ENCODE results near the gene ABO. TPM values are rescaled to one million over a fixed set of nuclear protein-coding genes. Genes with fewer than 3 reads are reported as not detected.

ABO gene
- total and polyA plus RNA-seq, 2 donors (not counting 3 experiments of a cell fraction or from before 2014, with no cell fraction given), result not detected

DNA sequence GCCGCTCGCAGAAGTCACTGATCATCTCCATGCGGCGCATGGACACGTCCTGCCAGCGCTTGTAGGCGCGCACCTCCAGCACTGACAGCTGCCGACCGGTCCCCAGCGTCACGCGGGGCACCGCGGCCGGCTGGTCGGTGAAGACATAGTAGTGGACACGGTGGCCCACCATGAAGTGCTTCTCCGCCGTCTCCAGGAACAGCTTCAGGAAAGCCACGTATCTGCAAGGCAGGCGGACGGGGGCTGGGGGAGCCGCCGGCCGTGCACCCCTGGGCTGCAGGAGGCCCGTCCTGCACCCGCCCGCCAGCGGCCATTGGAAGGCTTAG lies 18.9 kb downstream of the ABO start:
- dilution Hi-C loops (cut with MboI; ENCODE audit: extremely low pct_ligation_motif_present, low sequenced_read_pairs) (no loop called here), intact Hi-C loops (cut with micrococcal nuclease) (no loop called here)
- H3K79me2 ChIP-seq (ENCODE audit: control insufficient read depth, insufficient read depth, low read length), result no peaks in the 10 kb centered on the region
- no peaks in the 10 kb centered on the region for H3K36me3 ChIP-seq (ENCODE audit: control insufficient read depth in 2 of 2, extremely low read depth in 1 of 2, insufficient read depth in 2 of 2, low read length in 2 of 2)
- no peaks in the 10 kb centered on the region for H3K27me3 ChIP-seq (ENCODE audit: control insufficient read depth in 2 of 2, insufficient read depth in 2 of 2, low read length in 2 of 2)
- no peaks in the 10 kb centered on the region for H3K9me1 ChIP-seq (replicated peaks; ENCODE audit: control insufficient read depth, extremely low read depth, insufficient read depth, low read length)
- H3K4me1 ChIP-seq (ENCODE audit: control insufficient read depth, extremely low read depth, insufficient read depth, low read length), result no peaks in the 10 kb centered on the region
- DNase-seq (ENCODE audit: low read depth, low spot score), result no peak
- BruUV-seq (replicated peaks), result no TSS peak
- TF ChIP-seq MAX (IDR thresholded peaks at IDR 0.05; ENCODE audit: insufficient read depth, insufficient read length), result no peak
- TF ChIP-seq POLR2A (IDR thresholded peaks at IDR 0.05; ENCODE audit: low read depth, low read length), result no peak
- TF ChIP-seq FOS (IDR thresholded peaks at IDR 0.05; ENCODE audit: borderline replicate concordance, insufficient read depth, low read length), result no peak
- no peak for TF ChIP-seq MYC (IDR thresholded peaks at IDR 0.05; ENCODE audit: low read depth, low read length)
- TF ChIP-seq JUN (IDR thresholded peaks at IDR 0.05; ENCODE audit: borderline replicate concordance, insufficient read depth, insufficient read length, low read depth), result no peak
- TF ChIP-seq GATA2 (IDR thresholded peaks at IDR 0.05; ENCODE audit: insufficient read depth, insufficient read length, low read depth, low read length), result no peak
- TF ChIP-seq POLR2AphosphoS5 (IDR thresholded peaks at IDR 0.05; ENCODE audit: insufficient read depth, low read depth, low read length), result no peak
- TF ChIP-seq EZH2 (IDR thresholded peaks at IDR 0.05; ENCODE audit: borderline replicate concordance, low read depth, low read length, severe bottlenecking), result no peak
- TF ChIP-seq CTCF (IDR thresholded peaks at IDR 0.05; ENCODE audit: extremely low read depth in 1 of 2, insufficient read depth in 1 of 2, low read depth in 1 of 2, low read length in 2 of 2), result no peak
- no peak overlapping the region for H2AFZ ChIP-seq (ENCODE audit: low read depth, low read length)
- no peak overlapping the region for H3K4me3 ChIP-seq (replicated peaks in 1 of 3; ENCODE audit: insufficient read depth in 1 of 3, low read depth in 1 of 3, low read length in 3 of 3)
- CTCF ChIA-PET, result interaction anchor here (2.1 to 3.1 kb wide), 2 partner anchors 18 to 70 kb away, joined by 9 to 14 read pairs; no protein-coding TSS in a partner anchor
- H3K4me2 ChIP-seq (ENCODE audit: insufficient read depth, low read length), result no peak overlapping the region
- no peak for FAIRE-seq
- POLR2A ChIA-PET, result no interaction called here
- H3K9ac ChIP-seq (replicated peaks; ENCODE audit: extremely low read depth, insufficient read depth, low read length), result no peak overlapping the region
- no peaks in the 10 kb centered on the region for H3K9me3 ChIP-seq (replicated peaks; ENCODE audit: control insufficient read depth, insufficient read depth, low read length)
- H4K20me1 ChIP-seq (replicated peaks; ENCODE audit: control insufficient read depth, extremely low read depth, insufficient read depth, low read length), result no peaks in the 10 kb centered on the region
- no peak overlapping the region for H3K27ac ChIP-seq (ENCODE audit: insufficient read depth, low read depth, low read length)

Measured in endothelial cell of umbilical vein (primary cell).